ENCODE results near the gene SESN1.

SESN1 gene

DNA sequence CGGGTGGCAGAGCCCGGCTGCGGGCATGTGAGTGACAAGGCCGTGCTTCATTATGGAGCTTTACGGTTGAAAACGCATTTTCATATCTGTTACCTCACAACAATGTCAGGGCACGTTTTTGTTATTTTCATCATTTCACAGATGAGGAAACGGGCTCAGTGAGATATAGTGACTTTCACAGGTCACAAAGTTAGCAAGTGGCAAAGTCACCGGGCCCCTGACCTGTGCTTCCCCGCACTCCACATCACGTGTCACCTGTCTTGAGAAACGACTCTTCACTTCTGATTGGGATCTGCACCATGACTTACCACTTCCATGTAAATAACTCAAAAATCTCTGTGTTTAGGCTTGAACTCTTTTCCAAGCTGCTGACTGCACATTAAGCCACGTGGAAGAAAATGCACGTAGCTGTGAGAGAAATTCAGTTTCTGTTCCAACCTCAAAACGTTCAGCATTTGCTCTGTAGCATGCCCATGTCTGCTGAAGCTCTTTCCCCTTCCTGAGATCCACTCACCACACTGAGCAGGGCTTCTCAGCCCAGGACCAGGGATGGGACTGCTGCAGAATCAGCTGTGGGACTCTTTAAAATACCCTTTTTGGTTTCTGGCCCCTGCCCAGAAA lies 139.2 kb downstream of the SESN1 start:
- DNase-seq = no peak

GRCh38 chr6:108953681-108954080 lies 141.0 kb downstream of the SESN1 start:
- no peak for DNase-seq

DNA sequence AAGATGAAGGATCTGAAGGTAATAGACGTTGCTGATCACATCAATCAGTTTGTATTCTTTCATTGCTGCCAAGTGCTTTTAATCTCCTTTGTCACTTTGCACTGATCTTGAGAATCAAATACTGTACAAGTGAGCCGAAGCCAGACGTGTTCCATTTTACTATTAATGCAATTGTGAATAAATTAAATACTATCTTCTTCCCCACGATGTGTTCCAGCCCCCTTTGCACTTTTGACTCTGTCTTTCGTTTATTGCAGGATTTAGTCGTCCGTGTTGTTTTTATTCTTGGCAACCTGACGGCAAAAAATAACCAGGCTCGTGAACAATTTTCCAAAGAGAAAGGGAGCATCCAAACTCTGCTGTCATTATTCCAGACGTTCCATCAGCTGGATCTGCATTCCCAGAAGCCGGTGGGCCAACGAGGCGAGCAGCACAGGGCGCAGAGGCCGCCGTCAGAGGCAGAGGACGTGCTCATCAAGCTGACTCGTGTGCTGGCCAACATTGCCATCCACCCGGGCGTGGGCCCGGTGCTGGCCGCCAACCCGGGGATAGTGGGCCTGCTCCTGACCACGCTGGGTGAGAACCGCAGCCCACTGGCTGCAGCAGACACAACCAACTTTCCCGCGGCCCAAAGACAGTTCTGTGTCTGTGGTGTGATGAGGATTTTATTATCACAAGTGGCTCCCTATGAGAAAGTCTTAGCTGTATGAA lies 141.7 kb downstream of the SESN1 start:
- DNase-seq = no peak

GRCh38 chr6:108951351-108951953 lies 143.2 kb downstream of the SESN1 start:
- no peak for DNase-seq

GRCh38 chr6:108948181-108948661 lies 146.4 kb downstream of the SESN1 start:
- no peak for DNase-seq

DNA sequence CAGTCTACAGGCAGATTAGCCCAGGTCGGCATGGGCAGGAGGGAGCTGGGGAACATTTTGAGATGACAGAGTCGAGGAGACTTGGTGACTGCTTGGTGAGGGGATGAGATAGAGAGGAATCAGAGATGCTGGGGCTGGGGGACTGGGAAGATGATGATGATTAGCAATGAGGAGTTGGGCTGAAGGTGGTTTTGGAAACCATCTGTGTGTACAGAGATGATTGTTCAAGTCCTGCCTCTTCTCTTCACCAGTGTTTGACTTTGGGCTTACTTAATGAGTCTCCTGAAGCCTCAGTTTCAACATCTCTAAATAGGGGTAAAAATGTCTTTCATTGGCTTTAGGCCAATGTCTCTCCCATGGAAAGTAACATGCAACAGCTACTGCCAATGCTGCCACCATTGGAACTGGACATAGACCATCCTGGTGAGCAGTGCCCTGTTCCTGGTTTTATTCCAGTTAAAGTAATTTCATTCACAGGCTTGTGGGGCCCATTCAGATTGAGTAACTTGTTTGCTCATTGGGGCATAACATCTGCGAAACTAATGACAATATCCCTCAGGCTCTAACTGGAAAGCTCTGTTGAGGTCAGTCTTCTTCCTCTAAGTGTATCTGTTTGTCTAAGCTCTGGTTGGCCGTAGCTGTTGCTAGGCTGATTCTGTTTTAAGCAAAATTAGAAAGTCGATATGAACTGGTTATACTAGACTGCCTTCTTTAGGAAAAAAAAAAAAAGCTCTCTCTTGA lies 147.4 kb downstream of the SESN1 start:
- DNase-seq = no peak

DNA sequence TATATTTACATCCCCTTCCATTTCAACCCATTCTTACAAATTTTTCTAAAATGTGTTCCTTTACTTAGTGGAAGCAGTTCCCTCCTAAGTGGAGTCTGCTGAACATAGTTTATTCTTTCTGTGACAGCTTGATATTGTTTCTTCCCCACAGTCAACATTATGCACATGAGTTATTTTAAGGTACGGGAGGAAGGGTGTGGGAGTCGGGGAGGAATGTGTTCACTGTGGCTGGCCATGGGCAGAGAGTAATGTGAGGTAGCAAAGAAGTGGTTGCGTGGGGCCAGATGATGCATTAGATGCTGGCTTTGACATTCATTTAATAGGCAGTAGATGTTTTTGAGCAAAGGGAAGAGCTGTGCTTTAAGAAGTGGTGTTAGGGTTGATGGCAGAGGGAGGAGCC lies 148.0 kb downstream of the SESN1 start:
- no peak for DNase-seq

DNA sequence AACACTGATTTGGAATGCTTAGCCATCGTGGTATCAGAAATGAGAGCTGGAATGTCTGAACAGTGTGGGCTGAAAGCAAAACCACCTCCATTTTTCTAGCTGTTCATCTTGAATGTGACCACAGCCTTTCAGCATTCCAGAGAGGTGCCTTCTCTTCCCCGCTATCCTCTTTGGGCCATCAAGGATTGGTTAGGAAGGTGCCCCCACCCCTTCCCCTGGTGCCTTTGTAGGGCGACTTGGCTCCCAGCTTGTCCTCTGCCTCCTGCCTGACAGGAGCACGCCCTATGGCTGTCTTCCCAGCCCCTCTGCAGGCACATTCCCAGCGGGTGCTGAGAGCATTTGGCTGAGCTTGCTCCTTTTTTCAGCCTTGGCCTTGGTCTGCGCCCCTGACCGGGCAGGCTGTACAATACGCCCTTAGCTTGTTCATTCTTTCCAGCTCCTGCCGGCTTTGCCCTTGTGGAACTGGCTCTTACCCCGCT lies 148.9 kb downstream of the SESN1 start:
- no peak for DNase-seq

GRCh38 chr6:108944707-108945680 lies 149.7 kb downstream of the SESN1 start:
- no peak for DNase-seq

- no peak for DNase-seq
These were observed 150.6 kb downstream of the SESN1 start for GRCh38 chr6:108944071-108944470.

GRCh38 chr6:108942556-108943492 lies 151.8 kb downstream of the SESN1 start:
- peak; percentile 43 to 50 for DNase-seq

DNA sequence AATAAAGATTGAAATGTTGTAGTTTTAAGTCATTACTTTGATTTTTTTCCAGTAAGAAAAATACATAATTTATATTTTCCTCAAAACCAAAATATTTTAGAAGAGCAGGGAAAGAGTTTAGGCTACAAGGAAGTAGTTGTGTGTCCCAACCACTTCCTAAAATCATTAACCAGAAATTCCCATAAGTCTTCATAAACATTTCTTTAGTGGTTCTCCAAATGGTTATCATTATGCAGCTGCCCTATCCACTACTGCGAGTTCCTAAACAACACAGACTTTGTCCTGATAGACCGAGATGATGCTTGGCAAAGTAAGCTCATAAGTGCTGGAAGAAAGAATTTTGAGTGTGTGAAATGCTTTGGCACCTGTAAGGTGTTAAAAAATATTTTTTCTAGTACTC lies 152.8 kb downstream of the SESN1 start:
- DNase-seq = no peak

DNA sequence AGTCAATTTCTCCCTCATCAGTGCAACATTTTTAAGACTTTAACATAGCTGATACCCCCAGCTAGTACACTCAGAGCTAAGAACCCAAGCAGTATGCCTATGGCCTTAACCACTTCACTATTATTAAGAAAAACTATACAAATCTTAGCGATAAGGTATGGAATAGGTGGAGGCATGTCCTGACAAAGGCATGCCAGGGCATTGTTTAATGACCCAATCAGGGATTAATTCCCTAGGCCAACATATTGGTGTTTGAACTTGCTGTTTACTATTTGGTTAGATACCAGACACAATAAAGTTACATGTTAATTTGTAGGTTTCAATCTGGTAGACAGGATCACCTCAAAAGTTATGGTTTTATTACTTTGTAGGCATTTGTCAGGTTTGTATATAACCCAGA lies 153.4 kb downstream of the SESN1 start:
- DNase-seq = no peak

- no peak for DNase-seq
These were observed 153.9 kb downstream of the SESN1 start for GRCh38 chr6:108940741-108941140.

DNA sequence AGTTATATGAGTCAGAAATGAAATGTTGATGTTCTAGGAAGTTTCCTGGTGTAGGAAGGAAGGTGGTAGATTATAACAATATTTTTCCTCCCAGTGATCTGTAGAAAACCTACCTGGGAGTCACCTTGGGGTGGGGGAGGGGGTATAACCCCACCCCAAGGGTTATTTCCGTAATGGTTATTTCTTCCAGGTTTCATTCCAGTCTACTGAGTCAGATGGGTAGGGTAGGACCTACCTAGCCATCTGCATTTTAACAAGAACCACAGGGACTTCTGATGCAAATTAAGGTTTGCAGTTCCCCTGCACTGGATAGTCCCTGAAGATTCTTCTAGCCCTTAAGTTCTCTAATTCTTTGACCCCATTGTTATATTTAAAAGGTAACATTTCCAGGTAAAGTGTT lies 157.5 kb downstream of the SESN1 start:
- DNase-seq = no peak
